Adrenal gland (tissue), 12 donors: ENCODE results near the gene UACA. TPM values are rescaled to one million over a fixed set of nuclear protein-coding genes. Genes with fewer than 3 reads are reported as not detected.

Experiments
- DNase-seq, 7 donors: peaks; one replicate each; pipeline ENCODE4 v3.0.0-alpha.2; 2019 to 2020
- H3K27ac ChIP-seq, 5 donors: fragments of 200-600 bp; sonication (generic) in 4 of 5; 1 replicate in 3 of 5; 2 replicates in 2 of 5; pipeline versions ENCODE4 v1.5.1 to v1.8.0; 2016 to 2020; ENCODE audit warnings: mild to moderate bottlenecking in 1 of 5
- H3K27me3 ChIP-seq: fragments of 200-600 bp; 2 replicates; pipeline ENCODE4 v1.8.0; 2021
- H3K36me3 ChIP-seq, 2 donors: fragments of 200-600 bp; replicated peaks in 1 of 2; 1 replicate in 1 of 2; 2 replicates in 1 of 2; pipeline versions ENCODE4 v1.5.1 to v1.8.0; 2018 to 2022
- H3K4me1 ChIP-seq, 2 donors: fragments of 200-600 bp; replicated peaks in 1 of 2; 1 replicate in 1 of 2; 2 replicates in 1 of 2; pipeline versions ENCODE4 v1.5.1 to v1.8.0; 2018 to 2021
- H3K4me3 ChIP-seq, 4 donors: fragments of 200-600 bp; sonication (generic) in 3 of 4; one replicate each; pipeline ENCODE4 v1.5.1; 2016 to 2018
- H3K9me3 ChIP-seq, 3 donors: fragments of 200-600 bp; sonication (generic) in 1 of 3; replicated peaks in 1 of 3; 1 replicate in 2 of 3; 2 replicates in 1 of 3; pipeline versions ENCODE4 v1.5.1 to v1.8.0; 2016 to 2021
- CTCF ChIP-seq, 6 experiments: fragments of 450-650 bp in 4 of 6; fragments of 200-600 bp in 2 of 6; sonication (generic) in 1 of 6; IDR thresholded peaks; 1 replicate in 5 of 6; 2 replicates in 1 of 6; pipeline versions ENCODE4 v1.5.1 to v1.8.0; 2016 to 2021; ENCODE audit warnings: antibody characterized with exemption in 6 of 6, mild to moderate bottlenecking in 2 of 6, moderate library complexity in 1 of 6
- POLR2A ChIP-seq, 2 donors: fragments of 450-650 bp; IDR thresholded peaks; one replicate each; pipeline ENCODE4 v1.6.1; 2017; ENCODE audit warnings: antibody characterized with exemption in 2 of 2, mild to moderate bottlenecking in 2 of 2, moderate library complexity in 1 of 2
- WGBS, 4 donors: extraction: QIAGEN DNeasy Blood & Tissue Kit in 2 of 4; methylation state at CpG; one replicate each; pipeline versions ENCODE4 v1.1.5 to v1.1.7; 2013 to 2017; 5-methylcytosine and 5-hydroxymethylcytosine counted together
- intact Hi-C, 2 donors: fragments of 100-400 bp; cut with DNase I; formaldehyde crosslinking; loops; one replicate each; pipeline versions ENCODE4 v1.14.1 to v1.15.0; 2022 to 2023
- polyA plus RNA-seq, 3 donors: library from polyadenylated mRNA; stranded (reverse); fragments of 200-250 nt in 2 of 3; fragments of 350-450 nt in 1 of 3; fragmentation: Illumina TruSeq in 1 of 3; extraction: RNeasy Lipid Tissue Mini Kit (QIAGEN cat#74804) in 1 of 3; gene quantifications; one replicate each; pipeline ENCODE4 v1.2.3, GENCODE V29; 2013 to 2014
- total RNA-seq, 9 donors: library from RNA; depleted of rRNA in 4 of 9; stranded (reverse); fragments of >200 nt in 4 of 9; fragments of 120-200 nt in 1 of 9; fragmentation: NEBNext Ultra II Directional in 1 of 9; extraction: Animal tissue kit (Norgen Biotek cat#: 25700) in 1 of 9; gene quantifications; one replicate each; pipeline versions ENCODE4 v1.1.0 to v1.2.4, GENCODE V29; 2013 to 2023
- donor health status: healthy with polysubstance abuse.
- donor health status: Bipolar disorder and iron deficiency.
- donor health status: DM: yes; HTN: yes; CAD: no.
- donor health status: DM: no; HTN: no; CAD: no.
- donor health status: DM: no; HTN: no; CAD: no.
- donor health status: DM: yes; HTN: yes; CAD: no.

The UACA gene
- total and polyA plus RNA-seq, 12 donors: 16.7 to 186 (median 39.1) TPM

GRCh38 chr15:70775160-70775559 lies 11.8 kb upstream of the UACA start:
- no peak overlapping the region for H3K4me3 ChIP-seq
- H3K36me3 ChIP-seq: no peaks in the 10 kb centered on the region
- WGBS, 4 donors: 73 to 81% (median 76%) methylated on average over 2 of the region's 2 CpGs
- intact Hi-C loops: no loop called here
- H3K9me3 ChIP-seq: no peaks in the 10 kb centered on the region
- H3K27ac ChIP-seq: no peak overlapping the region
- no peaks in the 10 kb centered on the region for H3K4me1 ChIP-seq
- no peak for DNase-seq
- H3K27me3 ChIP-seq: no peaks in the 10 kb centered on the region
- TF ChIP-seq CTCF (IDR thresholded peaks at IDR 0.05) (no peak), POLR2A (IDR thresholded peaks at IDR 0.05) (no peak)

- H3K9me3 ChIP-seq: no peaks in the 10 kb centered on the region
- H3K36me3 ChIP-seq: no peaks in the 10 kb centered on the region
- H3K27ac ChIP-seq: no peak overlapping the region
- intact Hi-C loops: no loop called here
- no peak for DNase-seq
- H3K4me1 ChIP-seq: no peaks in the 10 kb centered on the region
- no peak for TF ChIP-seq CTCF (IDR thresholded peaks at IDR 0.05)
- TF ChIP-seq POLR2A (IDR thresholded peaks at IDR 0.05): no peak
- 83 to 100% (median 94%) methylated on average over 3 of the region's 3 CpGs for WGBS, 4 donors
- H3K27me3 ChIP-seq: no peaks in the 10 kb centered on the region
- no peak overlapping the region for H3K4me3 ChIP-seq
Measured at GRCh38 chr15:70772402-70772801, 9.0 kb upstream of the UACA start.

DNA sequence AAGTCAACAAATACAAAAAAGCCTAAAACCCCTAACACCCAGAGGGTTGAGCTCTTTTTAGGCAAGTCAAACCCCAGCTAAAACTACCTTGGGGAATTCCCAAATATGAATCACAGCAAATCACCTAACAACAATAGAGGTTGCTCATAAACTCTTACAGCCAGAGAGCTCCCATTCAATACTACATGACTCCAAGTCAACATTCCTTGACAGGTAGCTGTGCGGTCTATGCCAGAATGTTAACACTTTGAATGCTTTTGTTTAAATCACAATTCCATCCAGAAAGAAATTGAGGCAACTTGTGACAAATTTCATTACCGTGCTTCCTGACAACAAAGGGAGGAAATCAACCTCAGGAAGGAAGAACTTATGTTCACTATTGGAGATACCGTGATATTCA lies 7.5 kb upstream of the UACA start:
- no peak overlapping the region for H3K27ac ChIP-seq
- H3K4me1 ChIP-seq: no peaks in the 10 kb centered on the region
- H3K9me3 ChIP-seq: no peaks in the 10 kb centered on the region
- no peak for DNase-seq
- no peak overlapping the region for H3K4me3 ChIP-seq
- TF ChIP-seq CTCF (IDR thresholded peaks at IDR 0.05) (no peak), POLR2A (IDR thresholded peaks at IDR 0.05) (no peak)
- 66 to 72% (median 71%) methylated on average over 3 of the region's 3 CpGs for WGBS, 4 donors
- no peaks in the 10 kb centered on the region for H3K27me3 ChIP-seq
- no peaks in the 10 kb centered on the region for H3K36me3 ChIP-seq
- intact Hi-C loops: no loop called here

DNA sequence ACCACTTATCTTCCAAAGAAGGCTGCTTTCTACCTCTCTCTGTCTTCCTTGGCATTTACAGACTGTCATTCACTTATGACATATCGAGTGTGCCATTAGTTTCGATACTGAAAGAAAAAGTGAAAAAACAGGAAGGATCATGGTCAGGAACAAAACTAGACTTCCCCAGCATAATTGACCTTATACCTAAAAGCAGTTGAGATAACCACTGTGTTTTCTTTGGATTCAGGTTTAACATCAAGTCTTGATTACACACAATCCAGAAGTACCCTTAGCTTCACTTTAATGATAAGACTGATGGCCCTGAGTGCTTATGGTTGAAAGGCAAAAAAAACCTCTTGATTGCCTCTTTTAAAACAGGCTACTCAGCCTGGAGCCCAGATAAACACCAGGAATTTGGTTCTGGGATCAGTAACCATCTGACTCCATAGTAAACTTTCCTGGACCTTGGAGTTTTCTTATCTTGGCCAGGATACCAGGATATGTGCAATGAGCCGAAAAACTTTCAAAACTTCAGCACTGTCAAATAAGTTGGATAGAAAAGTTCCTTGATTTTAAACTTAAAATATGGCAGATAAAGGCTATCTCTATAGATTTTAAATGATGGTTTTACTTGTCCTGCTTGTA lies 5.0 kb upstream of the UACA start:
- Histone ChIP-seq H3K36me3 (no peaks in the 10 kb centered on the region), H3K4me3 (no peak overlapping the region), H3K9me3 (no peaks in the 10 kb centered on the region), H3K4me1 (peaks cover 5 to 6% of the 10 kb centered on the region in 2 donors), H3K27ac (peak overlapping the region in 3 of 5 donors; percentile 36 to 45 (median 45)), H3K27me3 (no peaks in the 10 kb centered on the region)
- DNase-seq: no peak
- 48 to 52% (median 51%) methylated on average over 3 of the region's 3 CpGs for WGBS, 4 donors
- no peak for TF ChIP-seq CTCF (IDR thresholded peaks at IDR 0.05)
- no peak for TF ChIP-seq POLR2A (IDR thresholded peaks at IDR 0.05)
- intact Hi-C loops: no loop called here
